GM18520 (cell line): ENCODE results near the gene PTPRG.

Source experiments
- ATAC-seq: cut with Tn5 transposase; IDR thresholded peaks from one replicate; pipeline ENCODE4 v1.9.1; 2021; ENCODE audit not compliant: unreplicated experiment

The PTPRG gene

GRCh38 chr3:61979638-61980037 is 418.3 kb downstream of the PTPRG start:
- no peak for ATAC-seq

GRCh38 chr3:61980041-61980440 is 418.7 kb downstream of the PTPRG start:
- ATAC-seq = no peak

DNA sequence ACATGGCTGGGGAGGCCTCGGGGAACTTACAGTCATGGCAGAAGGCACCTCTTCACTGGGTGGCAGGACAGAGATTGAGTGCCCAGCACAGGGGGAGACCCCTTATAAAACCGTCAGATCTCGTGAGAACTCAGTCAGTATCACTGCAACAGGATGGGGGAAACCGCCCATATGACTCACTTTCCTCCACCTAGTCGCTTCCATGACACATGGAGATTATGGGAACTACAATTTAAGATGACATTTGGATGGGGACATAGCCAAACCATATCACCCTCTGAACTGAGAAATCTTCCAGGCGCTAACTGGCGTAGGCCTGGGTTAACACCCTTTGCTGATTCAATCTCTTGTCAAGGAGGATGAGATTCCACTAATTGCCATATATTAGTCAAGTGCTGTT is 419.7 kb downstream of the PTPRG start:
- ATAC-seq = no peak

- no peak for ATAC-seq
These were observed 422.1 kb downstream of the PTPRG start for GRCh38 chr3:61983479-61983878.

DNA sequence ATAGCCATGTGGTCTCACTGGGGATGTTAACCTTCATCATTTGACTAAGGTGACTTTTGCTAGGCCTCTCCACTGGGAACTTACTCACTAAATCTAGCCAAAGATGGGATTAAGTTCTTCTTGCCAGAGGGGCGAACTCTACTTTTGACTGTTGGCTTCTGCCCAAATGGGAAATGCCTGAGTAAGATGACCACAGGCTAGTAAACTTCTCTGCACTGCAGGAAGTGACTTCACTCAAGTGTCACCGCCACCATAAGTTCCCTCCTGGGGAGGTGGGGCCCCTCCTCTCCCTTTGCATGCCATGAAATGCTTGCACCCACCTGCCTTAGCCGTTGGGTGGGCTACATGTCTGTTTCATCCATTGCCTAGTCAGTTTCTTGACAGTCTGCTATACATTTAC is 423.6 kb downstream of the PTPRG start:
- no peak for ATAC-seq

GRCh38 chr3:61986473-61986872 is 425.1 kb downstream of the PTPRG start:
- no peak for ATAC-seq

GRCh38 chr3:61989681-61990080 is 428.3 kb downstream of the PTPRG start:
- ATAC-seq = no peak

DNA sequence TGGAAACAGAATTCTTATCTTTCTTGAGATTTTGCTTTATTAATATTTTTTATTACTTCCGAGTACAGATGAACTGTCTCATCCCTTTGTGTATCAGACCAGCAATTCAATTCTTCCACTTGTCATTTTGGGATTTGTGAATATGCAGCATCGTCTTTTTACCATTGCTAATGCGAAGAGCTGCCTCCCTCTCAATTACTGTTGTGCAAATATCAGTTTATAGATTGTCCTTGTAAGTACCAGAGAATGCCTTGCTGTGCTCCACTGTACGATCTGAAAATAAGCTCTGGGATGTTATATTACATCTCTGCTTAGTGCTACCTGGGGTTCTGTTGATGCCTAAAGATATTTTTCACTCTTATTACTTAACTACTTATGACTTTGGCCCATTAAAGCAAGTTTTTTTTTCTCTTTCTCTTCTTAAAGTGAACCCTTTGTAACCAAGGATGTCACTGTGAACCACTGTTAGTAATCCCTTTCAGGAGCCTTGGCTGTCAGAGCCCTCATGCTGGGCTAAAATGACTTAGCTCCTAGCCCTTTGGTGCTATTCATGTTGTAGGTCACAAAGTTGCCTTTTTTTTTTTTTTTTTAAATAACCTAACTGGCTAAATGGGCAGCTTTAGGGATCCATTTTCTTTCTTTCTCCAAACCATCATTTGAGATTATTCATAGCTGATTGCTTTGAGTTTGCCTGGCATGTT is 429.1 kb downstream of the PTPRG start:
- no peak for ATAC-seq

DNA sequence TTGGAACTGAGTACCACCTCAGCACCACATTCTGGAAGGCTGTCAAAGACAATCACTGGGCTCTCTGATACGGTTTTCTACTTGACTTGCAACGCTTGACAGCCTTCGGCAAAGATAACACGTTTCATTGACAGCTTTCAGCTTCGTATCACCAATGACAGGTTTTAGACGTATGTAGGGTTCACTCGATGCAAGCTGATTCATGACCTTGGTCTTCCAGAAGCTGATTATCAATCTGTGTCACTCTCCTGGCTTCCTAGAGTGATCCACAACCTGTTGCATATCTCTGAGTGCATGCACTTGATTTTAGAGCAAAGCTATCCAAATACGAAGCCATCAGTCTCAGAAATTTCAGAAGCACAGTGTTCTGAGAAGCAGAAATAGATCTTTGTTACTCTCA is 430.3 kb downstream of the PTPRG start:
- ATAC-seq = no peak

- no peak for ATAC-seq
These were observed 435.0 kb downstream of the PTPRG start for GRCh38 chr3:61996366-61996765.

DNA sequence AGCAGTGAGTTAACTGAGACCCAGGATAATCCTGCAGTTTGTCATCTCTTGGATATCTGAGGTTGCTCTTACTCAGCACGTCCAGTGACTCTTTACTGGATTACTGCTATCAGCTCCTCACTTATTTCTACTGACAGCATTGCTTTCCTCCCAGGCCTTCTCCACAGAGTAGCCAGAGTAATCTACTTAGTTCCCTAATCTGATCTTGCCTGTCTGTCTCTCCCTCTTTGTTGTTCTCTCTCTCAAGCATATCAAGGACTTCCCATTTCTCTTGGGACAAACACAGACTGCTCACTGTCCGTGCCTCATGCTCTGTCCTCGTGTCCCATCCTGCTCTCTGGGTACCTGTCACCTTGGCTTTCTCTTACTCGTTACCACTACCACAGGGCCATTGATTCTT is 435.7 kb downstream of the PTPRG start:
- ATAC-seq = no peak

GRCh38 chr3:62003835-62004234 is 442.5 kb downstream of the PTPRG start:
- no peak for ATAC-seq

- no peak for ATAC-seq
These were observed 445.7 kb downstream of the PTPRG start for GRCh38 chr3:62007036-62007435.

GRCh38 chr3:62010989-62011388 is 449.6 kb downstream of the PTPRG start:
- ATAC-seq = no peak

- no peak for ATAC-seq
These were observed 450.3 kb downstream of the PTPRG start for GRCh38 chr3:62011666-62012065.

DNA sequence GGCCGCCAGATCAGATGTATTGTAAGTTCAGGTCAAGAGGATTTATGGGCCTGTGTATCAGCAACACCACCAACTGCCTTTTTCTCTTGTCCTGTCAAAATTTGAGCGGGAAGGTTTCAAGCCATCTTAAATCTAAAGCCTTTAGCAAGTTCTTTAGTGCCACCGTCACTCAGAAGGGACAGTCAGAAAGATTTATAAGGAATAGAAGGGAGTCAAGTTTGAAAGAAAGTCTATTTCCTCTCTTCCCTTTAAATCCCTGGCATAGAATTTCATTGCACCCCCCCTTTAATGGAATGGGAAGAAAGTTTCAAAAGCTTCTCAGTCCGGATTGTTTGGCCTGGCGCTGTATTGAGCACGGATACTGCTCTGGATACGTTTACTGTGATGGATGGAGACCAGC is 452.6 kb downstream of the PTPRG start:
- ATAC-seq = no peak

DNA sequence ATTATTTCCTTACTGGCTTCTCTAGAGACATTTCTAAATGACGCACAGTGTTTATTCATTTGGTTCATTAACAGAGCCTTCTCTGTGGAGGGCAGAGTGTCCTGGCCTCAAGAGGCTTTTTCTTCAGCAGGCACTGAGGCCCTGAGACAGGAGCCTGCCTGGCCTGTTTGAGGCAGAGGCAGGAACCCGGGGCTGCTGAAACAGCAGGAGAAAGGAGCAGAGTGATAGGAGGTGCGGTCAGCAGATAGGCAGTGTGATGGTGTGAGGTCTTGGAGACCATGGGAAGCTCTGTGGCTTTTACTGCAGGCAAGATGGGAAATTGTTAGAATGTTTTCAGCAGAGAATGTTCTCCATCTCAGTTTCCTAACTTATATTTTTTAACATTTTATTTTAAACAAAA is 453.7 kb downstream of the PTPRG start:
- ATAC-seq = no peak

GRCh38 chr3:62019906-62020305 is 458.5 kb downstream of the PTPRG start:
- ATAC-seq = no peak

DNA sequence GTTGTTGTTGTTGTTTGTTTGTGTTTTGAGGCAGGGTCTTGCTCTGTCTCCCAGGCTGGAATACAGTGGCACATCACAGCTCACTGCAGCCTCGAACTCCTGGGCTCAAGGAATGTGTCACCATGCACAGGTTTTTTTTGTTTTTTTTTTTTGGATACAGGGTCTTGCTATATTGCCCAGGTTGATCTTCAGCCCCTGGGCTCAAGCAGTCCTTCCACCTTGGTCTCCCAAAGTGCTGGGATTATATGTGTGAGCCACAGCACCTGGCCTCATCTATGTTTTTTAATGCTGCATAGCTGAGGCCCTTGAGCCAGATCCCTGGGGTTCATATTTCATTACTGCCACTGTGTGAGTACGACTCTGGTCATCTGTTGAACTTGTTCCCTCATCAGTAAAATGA is 459.3 kb downstream of the PTPRG start:
- ATAC-seq = no peak

DNA sequence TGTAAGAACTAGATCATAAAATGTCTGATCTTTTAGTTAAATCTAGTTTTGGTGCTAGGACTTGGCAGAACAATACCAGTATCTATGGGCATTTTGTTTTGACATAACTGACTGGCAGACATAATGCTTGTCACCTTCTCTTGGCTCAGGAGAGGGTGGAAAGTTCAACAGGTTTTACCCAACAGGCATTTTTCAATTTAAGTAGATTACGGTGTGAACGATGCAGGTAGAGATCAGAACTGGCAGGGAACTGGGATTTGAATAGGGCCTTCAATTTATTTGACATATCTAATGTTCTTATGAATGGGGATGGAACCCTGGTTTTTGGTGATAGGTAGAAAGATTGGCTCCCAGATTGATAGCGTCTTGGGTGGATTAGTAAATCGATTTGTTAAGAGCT is 460.9 kb downstream of the PTPRG start:
- ATAC-seq = no peak

- no peak for ATAC-seq
These were observed 463.5 kb downstream of the PTPRG start for GRCh38 chr3:62024882-62025281.

DNA sequence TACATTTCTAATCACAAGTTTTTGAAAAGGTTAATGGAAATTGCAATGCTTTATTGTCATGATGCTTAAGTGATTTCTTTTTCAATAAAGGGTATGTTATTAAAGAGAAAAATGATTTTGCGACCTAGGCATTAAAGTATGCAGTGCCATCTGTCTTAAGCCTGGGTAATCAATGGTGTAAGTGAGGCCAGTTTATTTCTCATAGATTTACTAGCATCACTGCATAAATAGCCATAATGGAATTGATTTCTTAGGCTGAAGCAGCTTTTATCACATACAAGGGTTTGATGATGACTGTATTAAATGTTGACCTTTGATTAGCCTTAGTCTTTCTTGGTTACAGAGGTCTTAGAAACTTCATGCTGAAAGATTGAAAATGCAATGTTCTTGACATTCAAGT is 464.5 kb downstream of the PTPRG start:
- ATAC-seq = no peak

DNA sequence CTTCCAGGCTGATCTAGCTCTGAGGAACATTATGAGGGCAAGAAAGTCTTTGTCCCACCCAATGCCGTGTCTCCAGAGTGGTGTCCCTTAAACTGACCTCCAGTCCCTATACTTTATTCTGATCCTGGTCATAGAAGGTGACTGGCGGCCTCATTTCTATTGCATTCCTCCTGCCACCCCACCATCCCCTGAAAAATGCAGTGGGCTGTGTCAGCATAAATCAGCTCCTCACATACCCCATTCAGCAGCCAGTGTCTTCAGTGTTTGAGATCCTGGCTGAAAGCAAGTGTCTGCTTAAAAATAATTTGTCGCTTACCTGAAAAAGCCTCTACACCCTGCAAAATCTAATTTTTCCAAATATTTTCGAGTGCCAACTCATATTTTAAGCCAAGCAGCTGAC is 465.9 kb downstream of the PTPRG start:
- ATAC-seq = no peak
